Panc1 (cell line): ENCODE data around the gene TLCD1. TPM values are rescaled to one million over a fixed set of nuclear protein-coding genes. Genes with fewer than 3 reads are reported as not detected.
A peak's percentile ranks its signal among the peaks of the same experiment; 100 is the strongest.

Experiments
- ATAC-seq: fragments of 200-7000 bp; cut with Tn5 transposase; 2 replicates; pipeline ENCODE4 v1.9.1; 2020; ENCODE audit warnings: mild to moderate bottlenecking, moderate library complexity
- BruUV-seq: library from RNA; stranded (reverse); fragments of 400-500 nt; replicated peaks from 2 replicates; lab custom pipeline; 2021; lab: Mats Ljungman, UMichigan
- CTCF ChIA-PET: fragments of 300-600 bp; sonication (Branson Sonifier 250); formaldehyde crosslinking; loops from one replicate; lab custom pipeline; 2022; ENCODE audit warnings: antibody characterized with exemption; lab: Charles Lee
- POLR2A ChIA-PET: fragments of 300-600 bp; sonication (Branson Sonifier 250); formaldehyde crosslinking; loops from one replicate; lab custom pipeline; 2022; ENCODE audit warnings: antibody characterized with exemption; lab: Charles Lee
- DNase-seq: peaks from one replicate; pipeline ENCODE4 v3.0.0-alpha.2; 2010; ENCODE audit warnings: low read depth, low spot score
- H3K27ac ChIP-seq: 2 replicates; pipeline ENCODE4 v1.5.1; 2011; ENCODE audit warnings: mild to moderate bottlenecking, low read length, inconsistent platforms
- H3K27me3 ChIP-seq: fragments of 200-500 bp; sonication (Bioruptor generic); 2 replicates; pipeline ENCODE4 v1.6.0; 2014; ENCODE audit warnings: low read length, inconsistent platforms; ENCODE audit not compliant: control insufficient read depth, insufficient read depth
- H3K36me3 ChIP-seq: fragments of 200-500 bp; sonication (Bioruptor generic); 2 replicates; pipeline ENCODE4 v1.5.1; 2014; ENCODE audit warnings: inconsistent platforms, mild to moderate bottlenecking, low read length, moderate library complexity; ENCODE audit not compliant: control insufficient read depth, insufficient read depth
- H3K4me1 ChIP-seq: 2 replicates; pipeline ENCODE4 v1.5.1; 2011; ENCODE audit warnings: inconsistent platforms, mild to moderate bottlenecking, low read length, moderate library complexity; ENCODE audit not compliant: control insufficient read depth, insufficient read depth
- H3K4me3 ChIP-seq, 2 experiments: 2 replicates each; pipeline ENCODE4 v1.5.1; 2011 to 2012; ENCODE audit warnings: low read depth in 2 of 2, low read length in 2 of 2, mild to moderate bottlenecking in 2 of 2, inconsistent platforms in 1 of 2, moderate library complexity in 1 of 2
- H3K9me3 ChIP-seq: fragments of 200-500 bp; sonication (Bioruptor generic); 2 replicates; pipeline ENCODE4 v1.5.1; 2014; ENCODE audit warnings: low read depth, mild to moderate bottlenecking, inconsistent platforms, low read length, moderate library complexity; ENCODE audit not compliant: control insufficient read depth, insufficient read depth
- CTCF ChIP-seq: fragments of 450-650 bp; IDR thresholded peaks from 2 replicates; pipeline ENCODE4 v1.5.1; 2017; ENCODE audit warnings: mild to moderate bottlenecking
- POLR2AphosphoS5 ChIP-seq: IDR thresholded peaks from 2 replicates; pipeline ENCODE4 v1.6.1; 2012; ENCODE audit warnings: mild to moderate bottlenecking, low read depth, low read length, moderate library complexity
- REST ChIP-seq, 2 experiments: IDR thresholded peaks; 2 replicates each; pipeline ENCODE4 v1.6.1; 2011 to 2012; ENCODE audit warnings: low read depth in 2 of 2, control low read depth in 1 of 2, low read length in 1 of 2, mild to moderate bottlenecking in 1 of 2, moderate library complexity in 1 of 2; ENCODE audit not compliant: insufficient read depth in 1 of 2
- SIN3A ChIP-seq: IDR thresholded peaks from 2 replicates; pipeline ENCODE4 v1.6.1; 2012; ENCODE audit warnings: low read depth, mild to moderate bottlenecking, low read length, moderate library complexity, borderline replicate concordance; ENCODE audit not compliant: insufficient read depth
- TCF7L2 ChIP-seq: IDR thresholded peaks from 2 replicates; pipeline ENCODE4 v1.6.1; 2011; ENCODE audit warnings: mild to moderate bottlenecking, low read depth, low read length, inconsistent platforms
- in situ Hi-C: cut with HindIII; loops from 2 replicates; pipeline ENCODE4 v1.10.0; 2016; ENCODE audit warnings: low sequenced_read_pairs, low pct_unique_long_range_greater_than_20kb
- intact Hi-C: fragments of 100-400 bp; cut with micrococcal nuclease; formaldehyde crosslinking; loops from one replicate; pipeline ENCODE4 v1.10.0; 2022; ENCODE audit not compliant: unreplicated experiment
- total RNA-seq: library from RNA; stranded (reverse); gene quantifications from one replicate; pipeline ENCODE4 v1.2.1, GENCODE V29; 2021; ENCODE audit not compliant: unreplicated experiment

The TLCD1 gene
- total RNA-seq, 1 experiment from 2014 or later, result 55.7 TPM

- Histone ChIP-seq H3K36me3 (no peaks in the 10 kb centered on the region; the same call in 1 of the 2 replicates), H3K27ac (no peak overlapping the region), H3K4me3 (no peak overlapping the region), H3K27me3 (no peaks in the 10 kb centered on the region), H3K4me1 (peaks cover 11% of the 10 kb centered on the region), H3K9me3 (no peaks in the 10 kb centered on the region)
- ATAC-seq (no peak), DNase-seq (no peak)
- POLR2A ChIA-PET, result no interaction called here
- no TSS peak for BruUV-seq
- in situ Hi-C loops, result no loop called here
- no peak for TF ChIP-seq REST (IDR thresholded peaks at IDR 0.05; ENCODE audit: insufficient read depth in 1 of 2, low read depth in 2 of 2, low read length in 1 of 2)
- CTCF ChIA-PET, result interaction anchor here (1.1 kb wide), 1 partner anchor 14 kb away, joined by 5 read pairs; the partner anchor contains the start of gene TLCD1
- intact Hi-C loops, result no loop called here
These were observed 14.6 kb upstream of the TLCD1 start for GRCh38 chr17:28740406-28741357.

- no peak overlapping the region for H3K4me3 ChIP-seq
- H3K4me1 ChIP-seq, result peaks cover 8% of the 10 kb centered on the region; the same call in 1 of the 2 replicates
- no peak for DNase-seq
- POLR2A ChIA-PET, result interaction anchor here (1.3 kb wide), 1 partner anchor 11 kb away, joined by 5 read pairs; no protein-coding TSS in a partner anchor
- no peaks in the 10 kb centered on the region for H3K27me3 ChIP-seq
- no peak for ATAC-seq
- in situ Hi-C loops, result no loop called here
- H3K36me3 ChIP-seq, result no peaks in the 10 kb centered on the region
- no peak for TF ChIP-seq SIN3A
- CTCF ChIA-PET, result interaction anchor here (0.5 kb wide), 1 partner anchor 380 kb away, joined by 8 read pairs; no protein-coding TSS in a partner anchor
- intact Hi-C loops, result no loop called here
- no peaks in the 10 kb centered on the region for H3K9me3 ChIP-seq
- no TSS peak for BruUV-seq
- no peak overlapping the region for H3K27ac ChIP-seq
These were observed 12.8 kb upstream of the TLCD1 start for GRCh38 chr17:28738680-28739384.

GRCh38 chr17:28737770-28738679 is 12.0 kb upstream of the TLCD1 start:
- ATAC-seq, result peak; percentile 7; the same call in 1 of the 2 replicates
- CTCF ChIA-PET, result interaction anchor here (0.5 kb wide), 1 partner anchor 381 kb away, joined by 8 read pairs; no protein-coding TSS in a partner anchor
- TF ChIP-seq REST (IDR thresholded peaks at IDR 0.05; ENCODE audit: insufficient read depth in 1 of 2, low read depth in 2 of 2, low read length in 1 of 2) (no peak), POLR2AphosphoS5 (no peak), TCF7L2 (no peak), CTCF (no peak), SIN3A (no peak)
- no peaks in the 10 kb centered on the region for H3K27me3 ChIP-seq
- in situ Hi-C loops, result no loop called here
- intact Hi-C loops, result no loop called here
- POLR2A ChIA-PET, result no interaction called here
- no TSS peak for BruUV-seq
- peaks cover 6% of the 10 kb centered on the region; the same call in 1 of the 2 replicates for H3K4me1 ChIP-seq
- no peak for DNase-seq
- no peak overlapping the region for H3K4me3 ChIP-seq
- no peaks in the 10 kb centered on the region for H3K36me3 ChIP-seq
- H3K9me3 ChIP-seq, result no peaks in the 10 kb centered on the region
- H3K27ac ChIP-seq, result no peak overlapping the region
